ENCODE results near the gene SPON1.

SPON1 gene

GRCh38 chr11:14304601-14305000, 342.1 kb downstream of the SPON1 start:
- H3K27ac ChIP-seq: no peak overlapping the region
- DNase-seq (ENCODE audit: low read depth, low spot score): no peak

- H3K27ac ChIP-seq: no peak overlapping the region
- DNase-seq (ENCODE audit: low read depth, low spot score): no peak
Observed at GRCh38 chr11:14305649-14306048, 343.1 kb downstream of the SPON1 start.

GRCh38 chr11:14306481-14306880, 344.0 kb downstream of the SPON1 start:
- DNase-seq (ENCODE audit: low read depth, low spot score): no peak

DNA sequence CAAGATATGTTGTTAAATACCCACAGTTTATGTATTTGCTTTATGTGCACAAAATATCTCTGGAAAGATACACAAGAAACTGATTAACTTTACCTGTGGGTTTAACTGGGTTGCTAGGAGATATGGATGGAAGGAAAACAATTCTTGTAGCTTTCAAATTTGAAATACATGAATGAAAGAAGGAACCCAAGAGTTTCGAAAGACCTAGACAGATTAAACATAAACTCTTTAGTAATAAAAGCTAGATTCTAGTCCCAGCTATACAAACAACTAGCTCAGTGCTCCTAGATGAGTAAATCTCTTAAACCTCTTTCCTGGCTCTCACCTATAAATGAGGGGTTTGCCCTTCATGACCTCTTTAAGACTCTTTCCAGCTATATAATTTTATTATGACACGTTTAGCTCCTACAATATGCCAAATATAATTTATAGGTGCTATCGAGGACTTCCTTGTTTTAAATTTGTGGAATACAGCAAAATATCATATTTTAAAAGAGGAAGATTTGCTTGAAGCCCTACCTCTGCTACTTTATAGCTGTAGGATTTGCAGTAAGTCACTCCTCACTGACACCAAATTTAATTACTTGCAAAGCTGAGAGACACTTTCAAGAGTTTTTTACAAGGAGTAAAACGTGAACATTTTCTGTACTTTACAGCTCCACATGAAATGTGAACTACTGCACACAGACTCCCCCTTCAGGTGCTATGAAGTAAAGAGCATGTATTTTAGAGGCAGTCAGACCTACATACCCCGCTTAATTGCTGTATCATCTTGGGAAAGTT, 345.8 kb downstream of the SPON1 start:
- no peak for DNase-seq (ENCODE audit: low read depth, low spot score)
- H3K27ac ChIP-seq: no peak overlapping the region

More at GRCh38 chr11:14306481-14306880, 344.0 kb downstream of the SPON1 start:
- no peak overlapping the region for H3K27ac ChIP-seq

GRCh38 chr11:14308897-14309387, 346.4 kb downstream of the SPON1 start:
- DNase-seq (ENCODE audit: low read depth, low spot score): no peak
- no peak overlapping the region for H3K27ac ChIP-seq

GRCh38 chr11:14309425-14310192, 347.1 kb downstream of the SPON1 start:
- H3K27ac ChIP-seq: no peak overlapping the region
- no peak for DNase-seq (ENCODE audit: low read depth, low spot score)

DNA sequence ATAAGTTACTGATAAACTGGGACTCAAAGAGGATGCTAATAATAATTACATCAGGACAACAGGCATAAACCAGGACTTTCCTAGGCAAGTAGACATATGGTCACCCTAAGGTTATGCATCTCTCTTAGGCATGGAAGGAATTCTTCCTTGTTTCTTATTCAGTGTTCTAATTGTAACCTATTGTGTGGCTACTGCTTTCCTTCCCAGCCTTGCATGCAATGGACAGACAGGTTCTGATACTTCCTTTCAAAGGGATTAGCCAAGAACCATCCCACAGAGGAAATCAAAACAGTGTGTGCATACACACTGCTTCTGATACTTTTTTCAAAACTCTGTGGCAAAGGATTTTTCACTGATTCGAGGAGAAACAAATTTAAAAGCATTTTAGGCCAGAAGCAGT, 348.2 kb downstream of the SPON1 start:
- no peak overlapping the region for H3K27ac ChIP-seq
- no peak for DNase-seq (ENCODE audit: low read depth, low spot score)

DNA sequence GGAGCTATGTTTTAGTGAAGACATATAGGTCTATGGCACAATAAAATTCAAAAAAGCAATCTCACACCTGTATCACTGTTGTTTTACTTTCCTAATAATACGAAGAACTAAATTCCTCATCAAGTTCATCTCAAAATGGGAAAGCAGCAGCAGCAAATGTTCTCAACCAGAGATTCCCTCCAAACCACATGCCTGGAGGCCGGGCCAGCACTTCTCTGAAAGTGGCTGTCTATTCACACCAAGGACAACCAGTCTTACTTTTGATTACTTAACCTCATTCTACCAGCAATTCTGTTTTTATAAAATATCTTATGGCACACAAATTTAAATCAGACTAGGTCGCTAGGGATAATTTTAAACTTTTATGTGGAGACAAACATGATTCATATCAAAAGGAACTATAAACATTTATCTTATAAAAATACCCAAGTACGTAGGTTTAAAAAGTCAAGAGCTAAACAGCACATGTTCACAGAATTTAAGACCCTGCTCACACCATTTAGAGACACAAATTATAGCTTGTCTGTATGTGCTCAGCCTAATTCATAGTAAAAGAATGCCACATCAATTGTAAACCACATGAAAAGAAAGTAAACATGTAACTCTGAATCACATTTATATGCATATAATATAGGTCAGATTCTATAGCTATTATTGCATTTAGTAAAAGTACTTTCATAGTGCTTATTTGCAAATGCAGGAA, 350.4 kb downstream of the SPON1 start:
- no peak overlapping the region for H3K27ac ChIP-seq
- no peak for DNase-seq (ENCODE audit: low read depth, low spot score)

DNA sequence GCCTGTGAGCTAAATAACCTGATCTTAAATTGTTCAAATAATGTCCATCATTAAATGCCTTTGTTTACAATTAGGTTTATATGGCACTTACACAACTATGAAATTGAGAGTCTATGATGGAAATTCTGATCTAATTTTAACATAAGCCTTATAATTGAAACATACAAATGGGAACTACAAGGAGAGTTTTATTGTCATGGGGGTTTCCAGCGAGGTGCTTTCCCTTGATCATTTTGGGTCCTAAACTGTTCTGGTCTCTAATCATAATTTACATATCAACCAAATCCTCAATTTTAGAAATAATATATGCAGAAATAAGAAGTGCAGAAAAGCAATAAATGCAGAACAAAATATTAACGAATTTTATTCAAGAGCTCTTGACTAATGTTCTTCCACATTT, 351.6 kb downstream of the SPON1 start:
- no peak overlapping the region for H3K27ac ChIP-seq
- DNase-seq (ENCODE audit: low read depth, low spot score): no peak

- no peak for DNase-seq (ENCODE audit: low read depth, low spot score)
Observed at GRCh38 chr11:14315130-14315529, 352.6 kb downstream of the SPON1 start.

More at GRCh38 chr11:14315130-14315529, 352.6 kb downstream of the SPON1 start:
- no peak overlapping the region for H3K27ac ChIP-seq
